RWPE1 (cell line): ENCODE data around the gene SLC35E2B.
"Not testable (repeated sequence)": the region's sequence is repeated elsewhere in the genome, so short reads cannot be mapped to it uniquely, and the experiment has no call there.

ENCODE experiments used
- CTCF ChIA-PET: fragments of 350-600 bp; sonication (Branson Sonifier 250); formaldehyde crosslinking; extraction: SDS; loops from one replicate; lab custom pipeline; 2021; lab: Yijun Ruan, JAX
- POLR2A ChIA-PET: fragments of 400-600 bp; formaldehyde crosslinking; extraction: SDS; loops from one replicate; lab custom pipeline; 2020; ENCODE audit warnings: antibody characterized with exemption; ENCODE audit not compliant: low non-redundant PET; lab: Yijun Ruan, JAX
- DNase-seq: peaks from one replicate; pipeline ENCODE4 v3.0.0; 2012; ENCODE audit warnings: low spot score
- H3K27ac ChIP-seq: fragments of 450-650 bp; 2 replicates; pipeline ENCODE4 v1.5.1; 2017
- TF ChIP-seq, protein P1 (sequence below): fragments of 450-650 bp; conservative IDR thresholded peaks from 2 replicates; pipeline ENCODE4 v1.5.1; 2017; ENCODE audit warnings: low read depth, mild to moderate bottlenecking

SLC35E2B gene

DNA sequence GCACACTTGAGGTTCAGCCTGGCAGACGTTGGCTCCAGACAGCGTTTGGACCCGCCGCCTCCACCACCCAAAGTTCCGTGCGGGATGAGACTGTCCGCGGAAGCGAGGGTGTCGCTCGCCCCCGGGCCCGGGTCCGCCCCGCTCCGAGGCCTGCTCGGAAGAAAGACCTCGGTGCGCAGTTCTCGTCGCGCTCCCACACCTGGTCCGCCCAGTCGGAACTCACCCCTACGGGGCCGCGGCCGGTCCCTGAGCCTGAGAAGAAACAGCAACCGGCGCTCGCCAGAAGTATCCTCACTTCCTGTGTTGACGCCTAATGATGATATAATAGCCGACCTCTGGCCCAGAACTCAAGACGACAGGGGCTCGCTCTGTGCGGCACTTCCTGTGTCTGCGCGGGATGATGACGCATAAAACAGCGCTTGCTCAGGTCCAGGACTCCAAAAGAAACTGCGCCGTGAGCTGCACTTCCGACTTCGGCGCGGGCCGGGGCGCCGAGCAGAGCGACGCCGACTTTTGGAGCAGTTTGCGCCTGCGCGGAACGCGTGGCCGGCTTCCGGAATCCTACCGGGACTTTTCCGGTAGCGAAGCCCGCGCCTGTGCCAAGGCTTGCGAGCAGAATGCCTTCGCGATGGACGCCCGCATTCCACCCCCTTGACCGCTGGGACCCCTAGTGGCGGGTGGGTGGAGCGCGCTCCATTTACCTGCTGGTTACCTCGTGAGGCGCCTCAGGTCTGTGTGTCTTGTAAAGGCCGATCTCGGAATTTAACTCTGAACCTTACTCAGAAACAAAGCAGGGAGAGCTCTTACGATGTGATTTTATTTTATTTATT, 31.7 kb upstream of the SLC35E2B start, which contains the start of gene CDK11A:
Gene CDK11A (minus strand): TSS at position 323 of the 830 bp plus-strand sequence. CDS start 1,539 bp downstream, outside the sequence.
- CTCF ChIA-PET: interaction anchor here (0.5 to 0.6 kb wide), 3 partner anchors 35 to 186 kb away, joined by 3 to 4 read pairs (median 3); no protein-coding TSS in a partner anchor
- TF ChIP-seq, protein P1, sequence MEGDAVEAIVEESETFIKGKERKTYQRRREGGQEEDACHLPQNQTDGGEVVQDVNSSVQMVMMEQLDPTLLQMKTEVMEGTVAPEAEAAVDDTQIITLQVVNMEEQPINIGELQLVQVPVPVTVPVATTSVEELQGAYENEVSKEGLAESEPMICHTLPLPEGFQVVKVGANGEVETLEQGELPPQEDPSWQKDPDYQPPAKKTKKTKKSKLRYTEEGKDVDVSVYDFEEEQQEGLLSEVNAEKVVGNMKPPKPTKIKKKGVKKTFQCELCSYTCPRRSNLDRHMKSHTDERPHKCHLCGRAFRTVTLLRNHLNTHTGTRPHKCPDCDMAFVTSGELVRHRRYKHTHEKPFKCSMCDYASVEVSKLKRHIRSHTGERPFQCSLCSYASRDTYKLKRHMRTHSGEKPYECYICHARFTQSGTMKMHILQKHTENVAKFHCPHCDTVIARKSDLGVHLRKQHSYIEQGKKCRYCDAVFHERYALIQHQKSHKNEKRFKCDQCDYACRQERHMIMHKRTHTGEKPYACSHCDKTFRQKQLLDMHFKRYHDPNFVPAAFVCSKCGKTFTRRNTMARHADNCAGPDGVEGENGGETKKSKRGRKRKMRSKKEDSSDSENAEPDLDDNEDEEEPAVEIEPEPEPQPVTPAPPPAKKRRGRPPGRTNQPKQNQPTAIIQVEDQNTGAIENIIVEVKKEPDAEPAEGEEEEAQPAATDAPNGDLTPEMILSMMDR: peak; percentile 55
- H3K27ac ChIP-seq: peak within 1 kb of the TSS; percentile 95
- POLR2A ChIA-PET: not testable (repeated sequence)
- peak; percentile 92 for DNase-seq

DNA sequence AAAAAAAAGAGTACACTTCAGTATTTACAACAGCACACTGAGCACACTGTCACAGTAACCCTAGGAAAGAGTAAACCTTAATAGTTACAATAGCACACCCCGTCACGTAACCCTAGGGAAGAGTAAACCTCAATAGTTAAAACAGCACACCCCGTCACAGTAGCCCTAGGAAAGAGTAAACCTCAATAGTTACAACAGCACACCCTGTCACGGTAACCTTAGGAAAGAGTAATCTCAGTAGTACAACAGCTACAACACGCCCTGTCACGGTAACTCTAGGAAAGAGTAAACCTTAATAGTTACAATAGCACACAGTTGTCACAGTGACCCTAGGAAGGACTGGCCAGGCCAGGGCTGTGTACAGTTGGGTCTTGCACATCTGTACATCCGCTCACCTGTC, 28.6 kb upstream of the SLC35E2B start:
- H3K27ac ChIP-seq: no peak overlapping the region

DNA sequence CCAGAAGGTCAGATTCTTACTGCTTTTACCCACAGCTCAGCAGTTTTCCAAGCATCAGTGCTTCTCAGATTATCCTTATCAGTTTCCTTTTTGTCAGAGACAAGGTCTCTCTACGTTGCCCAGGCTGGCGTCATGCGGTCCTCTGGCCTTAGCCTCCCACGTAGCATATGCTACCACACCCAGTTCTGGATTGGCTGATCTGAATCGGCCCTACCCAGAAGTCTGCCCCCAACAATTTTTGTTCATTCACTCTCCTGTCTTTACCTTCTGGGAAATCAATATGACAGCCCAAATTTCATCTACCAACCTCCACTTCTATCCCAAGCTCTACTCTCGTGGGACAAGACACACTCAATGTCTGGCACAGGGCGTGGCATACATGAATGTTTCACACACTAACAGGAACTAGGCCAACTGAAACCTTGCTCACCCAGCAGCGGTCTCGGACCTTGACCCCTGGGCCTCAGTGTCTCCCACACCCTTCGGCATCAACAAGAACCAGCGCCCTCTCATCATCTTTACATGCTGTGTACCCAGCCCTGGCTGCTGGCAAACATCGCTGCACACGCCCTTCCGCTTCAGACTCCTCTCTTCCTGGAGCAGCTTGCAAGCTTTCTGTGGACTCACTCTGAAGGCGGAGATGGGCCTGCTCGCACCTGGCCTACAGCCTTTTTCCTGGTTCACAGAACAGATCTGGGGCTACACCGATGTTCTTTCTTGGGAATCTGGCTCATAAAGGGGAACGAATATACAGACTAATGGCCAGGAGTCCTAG, 22.7 kb upstream of the SLC35E2B start:
- H3K27ac ChIP-seq, DNase-seq, POLR2A ChIA-PET, CTCF ChIA-PET: not testable (repeated sequence)

More for the DNA sequence above, 28.6 kb upstream of the SLC35E2B start:
- DNase-seq: no peak
- ChIA-PET CTCF (no interaction called here), POLR2A (no interaction called here)
- TF ChIP-seq, protein P1: no peak

DNA sequence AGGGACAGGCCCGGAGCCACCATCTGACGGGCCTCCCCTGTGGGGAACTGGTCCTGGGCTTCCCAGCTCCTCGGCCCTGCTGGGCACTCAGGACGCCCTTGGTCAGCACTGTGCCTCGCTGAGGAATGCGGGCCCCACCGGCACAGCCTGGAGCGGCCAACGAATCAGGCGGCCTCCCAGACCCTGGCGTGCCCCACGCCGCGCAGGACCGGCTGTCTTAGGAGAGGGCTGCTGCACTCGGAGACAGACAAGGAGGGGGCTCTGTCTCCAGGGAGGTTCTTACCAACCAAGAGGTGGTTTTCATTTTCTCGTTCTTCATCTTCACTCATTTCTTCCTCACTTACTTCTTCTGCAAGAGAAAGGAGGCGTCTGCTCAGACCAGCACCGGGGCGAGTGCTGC, 15.3 kb upstream of the SLC35E2B start:
- DNase-seq, H3K27ac ChIP-seq, CTCF ChIA-PET, POLR2A ChIA-PET: not testable (repeated sequence)

DNA sequence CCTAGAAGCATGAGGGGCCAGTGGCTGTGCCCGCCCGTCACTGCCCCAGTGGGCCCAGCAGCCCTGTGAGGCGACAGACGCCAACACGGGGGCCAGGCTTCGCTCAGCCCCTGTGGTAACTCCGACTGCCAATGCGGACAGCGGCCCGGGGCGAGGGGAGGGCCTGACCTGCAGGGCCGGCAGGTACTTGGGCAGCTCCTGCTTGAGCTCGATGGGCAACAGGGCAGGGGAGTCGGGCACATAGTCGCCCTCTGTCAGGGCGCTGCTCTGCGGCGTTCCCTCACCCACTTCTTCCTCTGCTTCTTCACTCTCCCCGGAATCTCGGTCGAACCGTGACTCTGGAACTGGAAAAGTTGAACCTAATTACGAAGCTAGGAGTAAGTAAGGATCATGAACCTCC, 14.6 kb upstream of the SLC35E2B start:
- POLR2A ChIA-PET, H3K27ac ChIP-seq, DNase-seq: not testable (repeated sequence)
- CTCF ChIA-PET: interaction anchor here (0.6 kb wide), 1 partner anchor 11 kb away, joined by 3 read pairs; no protein-coding TSS in a partner anchor

DNA sequence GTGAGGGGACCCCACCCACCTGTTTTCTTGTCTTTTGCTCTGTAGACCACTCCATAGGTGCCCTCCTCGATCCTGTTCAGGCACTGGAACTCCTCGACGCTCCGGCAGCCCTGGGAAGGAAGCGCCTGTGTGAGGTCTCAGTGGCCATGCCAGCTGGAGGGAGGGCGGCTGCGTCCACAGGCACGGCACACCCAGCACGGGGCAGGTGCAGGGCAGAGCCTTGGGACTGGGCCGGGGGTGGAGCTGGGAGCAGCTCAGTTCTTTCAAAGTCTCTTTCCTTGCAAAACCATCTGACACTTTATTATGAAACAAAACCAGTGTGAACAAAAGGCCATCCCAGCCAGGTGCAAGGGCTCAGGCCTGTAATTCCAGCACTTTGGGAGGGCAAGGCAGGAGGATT, 13.0 kb upstream of the SLC35E2B start:
- POLR2A ChIA-PET, CTCF ChIA-PET, H3K27ac ChIP-seq, DNase-seq: not testable (repeated sequence)

DNA sequence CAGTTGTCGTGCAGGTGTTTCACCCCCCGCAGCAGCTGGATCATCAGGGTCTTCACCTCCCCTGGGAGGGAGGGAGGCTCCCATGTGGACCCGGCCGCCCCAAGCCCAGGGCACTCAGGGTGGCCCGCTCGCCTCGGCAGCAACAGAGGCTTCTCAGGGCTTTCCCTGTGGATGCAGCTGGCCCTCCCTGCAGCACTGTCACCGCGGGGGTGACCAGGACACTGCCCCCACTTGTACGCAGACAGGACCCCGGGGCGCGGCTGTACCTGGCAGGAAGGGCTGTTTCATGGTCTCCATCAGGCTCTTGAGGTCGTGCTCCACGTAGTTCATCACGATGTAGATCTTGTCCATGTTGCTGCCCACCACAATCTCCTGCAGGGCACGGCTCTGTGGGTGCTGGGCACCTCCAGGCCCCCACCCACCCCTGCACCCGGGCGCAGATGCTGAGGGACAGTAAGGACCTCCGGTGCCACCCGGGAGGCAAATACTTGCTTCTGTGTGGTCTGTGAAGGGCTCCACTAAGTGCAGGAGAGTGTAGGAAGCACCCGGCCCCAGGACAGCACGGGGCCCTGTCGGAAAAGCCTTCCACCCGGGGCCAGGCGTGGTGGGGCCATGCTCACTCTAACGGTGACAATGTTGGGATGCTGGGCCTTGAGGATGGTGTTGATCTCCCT, 11.8 kb upstream of the SLC35E2B start:
- DNase-seq, CTCF ChIA-PET, H3K27ac ChIP-seq, POLR2A ChIA-PET: not testable (repeated sequence)

DNA sequence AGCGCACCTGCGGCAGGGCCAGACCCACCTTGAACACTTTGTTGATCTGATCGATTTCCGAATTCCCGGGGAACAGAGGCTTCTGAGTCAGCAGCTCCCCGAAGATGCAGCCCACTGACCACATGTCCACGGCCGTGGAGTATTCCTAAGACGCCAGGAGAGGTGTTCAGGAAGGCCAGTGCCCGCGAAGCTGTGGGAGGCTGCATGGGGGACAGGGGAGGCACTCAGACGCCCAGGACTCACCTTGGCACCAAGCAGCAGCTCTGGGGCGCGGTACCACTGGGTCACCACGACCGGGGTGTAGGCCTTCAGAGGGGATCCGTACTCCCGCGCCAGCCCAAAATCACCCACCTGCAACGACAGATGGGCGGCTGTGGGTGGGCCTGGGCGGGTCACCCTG, 11.2 kb upstream of the SLC35E2B start:
- TF ChIP-seq, protein P1: no peak
- POLR2A ChIA-PET: no interaction called here
- CTCF ChIA-PET: no interaction called here
- no peak for DNase-seq
- H3K27ac ChIP-seq: no peak overlapping the region

DNA sequence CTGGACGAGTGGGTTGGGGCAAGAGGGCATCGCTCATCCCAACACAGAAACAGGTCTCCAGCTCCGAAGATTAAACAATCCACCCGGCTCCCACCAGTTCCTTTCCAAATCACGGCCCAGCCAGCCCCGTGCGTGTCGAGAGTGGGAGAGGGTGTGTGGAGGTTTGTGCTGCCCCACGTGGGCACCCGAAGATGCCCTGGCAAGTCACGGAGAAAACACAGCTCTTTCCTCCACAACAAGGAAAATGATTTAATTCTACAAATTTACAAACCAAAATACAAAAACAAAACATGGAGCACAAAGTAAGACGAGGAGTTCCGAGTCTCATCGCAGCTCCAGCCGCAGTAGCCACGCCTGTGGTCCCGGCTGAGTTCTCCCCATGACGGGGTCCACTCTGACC, 9.9 kb upstream of the SLC35E2B start:
- H3K27ac ChIP-seq, POLR2A ChIA-PET, DNase-seq: not testable (repeated sequence)
- CTCF ChIA-PET: interaction anchor here (0.6 kb wide), 1 partner anchor 316 kb away, joined by 3 read pairs; no protein-coding TSS in a partner anchor

DNA sequence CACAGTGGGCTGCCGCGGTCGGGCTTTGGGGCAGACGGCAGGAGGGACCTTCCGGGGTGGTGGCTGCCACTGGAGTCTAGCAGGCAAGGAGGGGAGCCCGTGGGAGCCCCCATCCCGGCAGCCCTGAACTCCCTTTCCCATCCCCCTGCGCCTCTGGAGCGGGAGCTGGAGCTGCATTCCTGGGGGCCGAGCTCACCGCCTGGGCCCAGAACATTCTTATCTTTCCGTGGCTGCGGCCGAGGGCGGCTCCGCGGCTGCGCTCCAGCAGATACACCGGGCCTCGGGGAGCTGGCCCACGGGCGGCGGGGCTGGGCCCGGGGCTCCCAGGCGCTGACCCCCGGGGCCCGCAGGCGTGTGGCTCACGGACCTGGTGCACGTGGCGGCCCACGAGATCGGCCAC, 8.0 kb upstream of the SLC35E2B start:
- CTCF ChIA-PET, H3K27ac ChIP-seq, DNase-seq, POLR2A ChIA-PET: not testable (repeated sequence)

DNA sequence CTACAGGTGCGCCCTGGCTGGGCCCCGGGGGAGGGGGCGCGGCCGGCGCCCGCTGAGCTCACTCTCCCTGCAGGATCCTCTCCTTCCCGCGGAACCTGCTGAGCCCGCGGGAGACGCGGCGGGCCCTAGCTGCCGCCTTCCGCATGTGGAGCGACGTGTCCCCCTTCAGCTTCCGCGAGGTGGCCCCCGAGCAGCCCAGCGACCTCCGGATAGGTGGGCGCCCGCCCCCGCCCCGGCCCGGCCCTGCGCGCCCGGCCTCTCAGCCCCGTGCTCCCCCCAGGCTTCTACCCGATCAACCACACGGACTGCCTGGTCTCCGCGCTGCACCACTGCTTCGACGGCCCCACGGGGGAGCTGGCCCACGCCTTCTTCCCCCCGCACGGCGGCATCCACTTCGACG, 7.5 kb upstream of the SLC35E2B start:
- POLR2A ChIA-PET, H3K27ac ChIP-seq, DNase-seq, CTCF ChIA-PET: not testable (repeated sequence)

DNA sequence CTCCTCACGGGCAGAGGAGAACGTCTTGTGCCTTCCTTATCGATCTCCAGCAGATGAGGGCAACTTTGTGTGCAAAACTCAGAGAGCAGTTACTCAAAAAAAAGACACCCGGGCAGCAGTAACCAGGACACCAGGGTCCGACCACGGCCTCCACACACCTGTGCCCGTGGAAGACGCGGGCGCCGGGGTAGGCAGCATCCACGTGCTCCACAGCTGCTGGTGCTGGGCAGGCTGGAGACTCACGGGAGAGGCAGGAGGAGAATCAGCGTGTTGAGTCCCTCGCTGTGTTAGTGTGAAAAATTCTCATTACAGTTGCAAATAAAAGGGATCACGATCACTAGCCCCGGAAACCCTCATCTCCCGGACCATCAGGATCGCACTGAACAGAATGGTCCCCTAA, 6.5 kb upstream of the SLC35E2B start:
- POLR2A ChIA-PET, H3K27ac ChIP-seq, CTCF ChIA-PET, DNase-seq: not testable (repeated sequence)
